Hepatocyte (in vitro differentiated cells): ENCODE measurements around the gene FUT6. TPM values are rescaled to one million over a fixed set of nuclear protein-coding genes. Genes with fewer than 3 reads are reported as not detected.

Source experiments
- DNase-seq: peaks from one replicate; pipeline ENCODE4 v3.0.0-alpha.2; 2016; ENCODE audit warnings: low spot score
- H2AFZ ChIP-seq: fragments of 200-600 bp; sonication (generic); 2 replicates; pipeline ENCODE4 v1.6.0; 2016; ENCODE audit warnings: antibody characterized with exemption, mild to moderate bottlenecking
- H3K27ac ChIP-seq: fragments of 200-600 bp; sonication (generic); 2 replicates; pipeline ENCODE4 v1.5.1; 2016; ENCODE audit warnings: mild to moderate bottlenecking
- H3K27me3 ChIP-seq: fragments of 200-600 bp; sonication (generic); 2 replicates; pipeline ENCODE4 v1.6.1; 2016
- H3K36me3 ChIP-seq: fragments of 200-600 bp; sonication (generic); replicated peaks from 2 replicates; pipeline ENCODE4 v1.5.1; 2016; ENCODE audit warnings: low read depth; ENCODE audit not compliant: insufficient read depth
- H3K4me1 ChIP-seq: fragments of 200-600 bp; sonication (generic); 2 replicates; pipeline ENCODE4 v1.5.1; 2016; ENCODE audit warnings: mild to moderate bottlenecking, moderate library complexity; ENCODE audit not compliant: insufficient read depth
- H3K4me2 ChIP-seq: fragments of 200-600 bp; sonication (generic); 2 replicates; pipeline ENCODE4 v1.6.0; 2016
- H3K4me3 ChIP-seq: fragments of 200-600 bp; sonication (generic); 2 replicates; pipeline ENCODE4 v1.5.1; 2016; ENCODE audit warnings: mild to moderate bottlenecking
- H3K79me2 ChIP-seq: fragments of 200-600 bp; sonication (generic); 2 replicates; pipeline ENCODE4 v1.6.0; 2017; ENCODE audit warnings: mild to moderate bottlenecking
- H3K9me2 ChIP-seq: fragments of 200-600 bp; sonication (generic); replicated peaks from 2 replicates; pipeline ENCODE4 v1.6.0; 2017; ENCODE audit warnings: mild to moderate bottlenecking; ENCODE audit not compliant: insufficient read depth
- H3K9me3 ChIP-seq: fragments of 200-600 bp; sonication (generic); 2 replicates; pipeline ENCODE4 v1.5.1; 2016; ENCODE audit warnings: low read depth, mild to moderate bottlenecking
- H4K20me1 ChIP-seq: fragments of 200-600 bp; sonication (generic); 2 replicates; pipeline ENCODE4 v1.6.0; 2016; ENCODE audit warnings: mild to moderate bottlenecking; ENCODE audit not compliant: insufficient read depth, poor library complexity, severe bottlenecking
- CTCF ChIP-seq: fragments of 200-600 bp; sonication (generic); IDR thresholded peaks from 2 replicates; pipeline ENCODE4 v1.5.1; 2016; ENCODE audit warnings: antibody characterized with exemption, mild to moderate bottlenecking; ENCODE audit not compliant: poor library complexity
- EZH2 ChIP-seq: fragments of 200-600 bp; sonication (generic); IDR thresholded peaks from 2 replicates; pipeline ENCODE4 v1.6.1; 2016; ENCODE audit warnings: antibody characterized with exemption, mild to moderate bottlenecking, borderline replicate concordance
- EZH2phosphoT487 ChIP-seq: fragments of 200-600 bp; sonication (generic); IDR thresholded peaks from one replicate; pipeline ENCODE4 v1.6.1; 2018; ENCODE audit warnings: antibody characterized with exemption, mild to moderate bottlenecking, low read depth, moderate library complexity; ENCODE audit not compliant: unreplicated experiment, severe bottlenecking
- WGBS: methylation state at CpG from one replicate; pipeline ENCODE4 v1.1.6; 2016; ENCODE audit warnings: low lambda C conversion rate; ENCODE audit errors: missing lambda C conversion rate; 5-methylcytosine and 5-hydroxymethylcytosine counted together
- polyA plus RNA-seq: library from polyadenylated mRNA; unstranded; fragments of >200 nt; fragmentation: Nextera tagmentation; extraction: Ambion mirVana; gene quantifications from 2 replicates; pipeline ENCODE4 v1.2.1, GENCODE V29; 2016
- total RNA-seq: library from RNA; depleted of rRNA; stranded (reverse); fragments of >200 nt; gene quantifications from 2 replicates; pipeline ENCODE4 v1.2.3, GENCODE V29; 2014

Gene FUT6
- total and polyA plus RNA-seq, 2 experiments from 2014 or later, result 0.07 TPM; not detected in 1

- Histone ChIP-seq H4K20me1 (peaks cover 4% of the 10 kb centered on the region), H2AFZ (no peak overlapping the region), H3K4me1 (peaks cover 5% of the 10 kb centered on the region), H3K4me2 (no peak overlapping the region), H3K79me2 (peaks cover 4% of the 10 kb centered on the region), H3K9me3 (no peaks in the 10 kb centered on the region), H3K4me3 (no peak overlapping the region), H3K27me3 (no peaks in the 10 kb centered on the region), H3K27ac (no peak overlapping the region), H3K36me3 (no peaks in the 10 kb centered on the region), H3K9me2 (no peaks in the 10 kb centered on the region)
- no peak for TF ChIP-seq EZH2phosphoT487
- no peak for DNase-seq
- 97% methylated on average over 5 of the region's 5 CpGs for WGBS
These were observed 51.1 kb downstream of the FUT6 start for GRCh38 chr19:5788422-5788821.

- no peak for DNase-seq
- H3K79me2 ChIP-seq, result peaks cover 4% of the 10 kb centered on the region
- no peaks in the 10 kb centered on the region for H3K27me3 ChIP-seq
- no peak overlapping the region for H3K4me2 ChIP-seq
- H3K9me2 ChIP-seq, result no peaks in the 10 kb centered on the region
- peaks cover 4% of the 10 kb centered on the region for H4K20me1 ChIP-seq
- H3K4me1 ChIP-seq, result peaks cover 5% of the 10 kb centered on the region
- 96% methylated on average over 34 of the region's 39 CpGs for WGBS
- H3K4me3 ChIP-seq, result no peak overlapping the region
- H3K27ac ChIP-seq, result no peak overlapping the region
- TF ChIP-seq CTCF (no peak), EZH2phosphoT487 (no peak)
- H2AFZ ChIP-seq, result no peak overlapping the region
- H3K9me3 ChIP-seq, result no peaks in the 10 kb centered on the region
- no peaks in the 10 kb centered on the region for H3K36me3 ChIP-seq
These were observed 51.9 kb downstream of the FUT6 start for GRCh38 chr19:5787409-5788182.

GRCh38 chr19:5786593-5787408 is 52.7 kb downstream of the FUT6 start:
- H4K20me1 ChIP-seq, result peaks cover 4% of the 10 kb centered on the region
- no peak overlapping the region for H3K27ac ChIP-seq
- no peaks in the 10 kb centered on the region for H3K27me3 ChIP-seq
- peaks cover 4% of the 10 kb centered on the region for H3K79me2 ChIP-seq
- no peak overlapping the region for H3K4me2 ChIP-seq
- DNase-seq, result no peak
- no peaks in the 10 kb centered on the region for H3K9me2 ChIP-seq
- H3K4me1 ChIP-seq, result peaks cover 5% of the 10 kb centered on the region
- no peak overlapping the region for H2AFZ ChIP-seq
- 96% methylated on average over 36 of the region's 44 CpGs for WGBS
- H3K36me3 ChIP-seq, result no peaks in the 10 kb centered on the region
- no peak overlapping the region for H3K4me3 ChIP-seq
- H3K9me3 ChIP-seq, result no peaks in the 10 kb centered on the region
- TF ChIP-seq EZH2, result no peak
- TF ChIP-seq EZH2phosphoT487, result no peak
- TF ChIP-seq CTCF, result no peak

GRCh38 chr19:5785423-5785822 is 54.1 kb downstream of the FUT6 start:
- Histone ChIP-seq H3K27me3 (no peaks in the 10 kb centered on the region), H3K79me2 (peaks cover 4% of the 10 kb centered on the region), H3K4me2 (no peak overlapping the region), H3K9me3 (no peaks in the 10 kb centered on the region), H3K27ac (no peak overlapping the region), H2AFZ (no peak overlapping the region), H3K9me2 (no peaks in the 10 kb centered on the region), H3K4me1 (peaks cover 5% of the 10 kb centered on the region), H3K4me3 (no peak overlapping the region), H3K36me3 (no peaks in the 10 kb centered on the region), H4K20me1 (peaks cover 4% of the 10 kb centered on the region)
- 97% methylated on average over 32 of the region's 37 CpGs for WGBS
- no peak for TF ChIP-seq CTCF
- TF ChIP-seq EZH2, result no peak
- no peak for TF ChIP-seq EZH2phosphoT487
- no peak for DNase-seq
